Stimulated activated CD8-positive, alpha-beta memory T cell treated with anti-CD3 and anti-CD28 coated beads, Interleukin-12 subunit alpha, Interleukin-12 subunit beta, amount 100 ng/mL, for 24 hours (primary cell): ENCODE measurements around the gene RASL10B.

Experiments
- DNase-seq: peaks from one replicate; pipeline ENCODE4 v3.0.0-alpha.2; 2020; ENCODE audit errors: extremely low read depth

The RASL10B gene

DNA sequence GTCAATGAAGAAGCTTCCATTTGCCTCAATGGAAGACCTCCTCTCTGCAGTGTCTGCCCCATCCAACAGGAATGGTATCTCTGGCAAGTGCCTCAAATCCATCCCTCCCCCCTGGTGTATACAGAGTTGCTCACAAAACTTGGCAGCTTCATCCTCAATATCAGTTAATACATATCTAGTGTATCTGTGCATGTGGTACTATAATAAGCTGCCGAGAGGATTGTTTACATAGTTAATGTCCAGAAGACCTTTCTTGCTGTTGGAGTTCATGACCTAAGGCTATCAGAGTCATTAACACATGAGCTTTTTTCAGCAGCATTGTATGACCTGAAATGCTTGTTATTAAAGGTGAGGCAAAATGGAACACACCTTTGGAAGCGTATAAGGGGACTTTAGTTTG, 14.0 kb upstream of the RASL10B start:
- DNase-seq, result no peak

DNA sequence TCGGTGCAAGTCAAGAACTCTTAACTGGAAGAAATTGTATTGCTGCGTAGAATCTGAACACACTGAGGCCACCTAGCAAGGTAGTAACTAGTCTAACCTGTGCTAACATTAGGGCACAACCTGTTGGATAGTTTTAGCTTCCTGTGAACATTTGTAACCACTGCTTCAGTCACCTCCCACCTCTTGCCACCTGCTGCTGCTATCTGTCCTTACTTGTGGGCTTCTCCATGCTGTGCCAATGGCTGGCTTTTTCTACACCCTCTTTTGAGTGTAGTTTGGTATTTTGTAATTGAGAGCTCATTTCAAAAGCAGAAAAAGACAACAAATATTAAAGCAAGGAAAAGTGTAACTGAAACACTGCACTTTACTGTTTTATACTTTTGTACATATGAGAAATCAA, 7.7 kb upstream of the RASL10B start:
- DNase-seq, result no peak

DNA sequence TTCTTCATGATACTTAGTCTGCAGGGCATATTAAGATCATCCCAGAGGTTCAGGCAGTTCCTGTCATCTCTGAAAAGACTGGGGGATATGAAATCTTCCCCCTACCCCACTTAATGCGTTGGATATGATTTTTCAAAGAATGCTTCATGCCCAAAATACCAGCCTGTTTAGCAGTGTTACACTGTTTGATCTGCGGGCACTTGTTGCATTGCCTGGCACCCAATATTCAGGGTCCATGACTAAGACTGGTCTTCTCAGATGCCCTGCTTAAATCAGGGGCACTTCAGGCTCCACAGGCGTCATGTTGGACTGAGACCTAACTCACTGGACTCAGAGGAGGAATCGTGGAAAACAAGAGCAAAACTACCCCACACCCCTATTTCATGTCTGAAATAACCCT, 6.4 kb upstream of the RASL10B start:
- no peak for DNase-seq

DNA sequence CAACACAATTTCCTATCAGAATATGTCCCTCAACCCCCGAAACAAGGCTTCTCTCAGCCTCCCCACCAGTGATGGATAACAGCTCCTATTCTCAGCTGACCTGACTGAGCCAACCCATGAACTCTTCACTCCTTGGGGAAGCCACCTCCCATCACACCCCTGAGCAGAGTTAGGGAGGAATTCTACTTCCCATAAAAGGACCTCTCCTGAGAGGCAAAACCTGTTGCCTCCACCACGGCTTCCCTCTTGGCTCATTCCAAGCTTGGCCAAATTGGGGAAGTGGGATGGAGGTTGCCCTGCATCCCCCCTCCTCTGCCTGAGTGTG, 5.7 kb upstream of the RASL10B start:
- DNase-seq, result no peak

DNA sequence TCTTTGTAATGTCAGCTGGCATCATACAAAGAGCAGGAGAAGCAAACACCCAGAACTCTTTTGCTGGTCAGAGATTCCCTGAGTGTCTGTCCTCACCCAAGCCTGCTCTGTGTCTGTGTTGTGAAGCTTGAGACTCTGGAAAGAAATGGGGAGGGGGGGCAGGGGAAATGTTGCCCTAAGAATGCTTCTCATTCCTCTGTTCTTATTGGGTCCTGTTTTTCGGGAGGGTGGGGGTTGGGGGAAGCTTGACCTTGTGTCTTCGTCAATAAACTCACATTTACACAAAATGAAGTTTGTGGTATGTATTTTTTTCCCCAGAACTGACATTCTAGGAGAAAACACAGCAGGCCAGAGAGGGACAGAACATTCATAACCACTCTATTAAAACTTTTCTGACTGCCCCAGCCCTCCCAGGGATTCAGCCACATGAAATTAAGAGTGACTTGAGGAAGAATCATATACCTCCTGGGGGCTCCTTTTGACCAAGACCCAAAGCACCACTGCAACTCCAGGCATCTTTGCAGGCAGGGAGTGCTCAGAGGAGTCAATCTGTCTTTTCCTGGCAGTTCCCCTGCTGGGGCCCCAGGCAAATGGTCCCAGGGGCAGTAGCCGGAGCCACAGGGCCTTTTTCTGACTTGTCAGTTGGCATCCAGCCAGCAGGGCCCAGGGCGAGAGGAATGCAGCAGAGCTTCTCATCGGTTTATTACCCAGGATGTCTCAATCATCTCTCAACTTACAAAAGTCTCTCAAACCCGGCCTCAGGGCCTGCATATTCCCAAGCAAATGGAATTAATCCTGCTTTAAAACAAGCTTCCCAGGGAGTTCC, 5.1 kb upstream of the RASL10B start:
- no peak for DNase-seq

DNA sequence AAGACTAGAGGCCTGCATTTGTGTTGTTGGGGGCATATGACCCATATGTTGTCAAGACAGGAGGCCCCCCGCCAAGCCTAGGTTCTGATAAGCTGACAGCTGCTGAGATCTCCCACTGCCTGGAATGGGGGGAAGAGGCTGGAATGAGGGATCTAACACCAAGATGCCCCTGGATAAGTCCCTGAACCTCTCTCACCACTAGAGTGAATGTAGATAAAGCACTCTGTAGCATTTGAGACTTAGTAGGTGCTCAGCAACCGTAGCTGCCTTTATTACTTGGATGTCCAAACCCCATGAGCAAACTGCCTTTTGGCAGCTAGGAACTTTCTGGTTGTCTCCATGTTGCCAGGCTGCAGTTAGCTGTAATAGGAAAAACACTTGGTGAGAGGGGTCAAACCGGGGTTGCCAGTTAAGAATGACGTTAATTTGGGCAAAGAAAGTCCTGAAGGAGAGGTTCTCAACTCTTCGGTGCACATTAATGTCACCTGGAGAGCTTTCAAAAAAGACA, 4.4 kb upstream of the RASL10B start:
- no peak for DNase-seq

DNA sequence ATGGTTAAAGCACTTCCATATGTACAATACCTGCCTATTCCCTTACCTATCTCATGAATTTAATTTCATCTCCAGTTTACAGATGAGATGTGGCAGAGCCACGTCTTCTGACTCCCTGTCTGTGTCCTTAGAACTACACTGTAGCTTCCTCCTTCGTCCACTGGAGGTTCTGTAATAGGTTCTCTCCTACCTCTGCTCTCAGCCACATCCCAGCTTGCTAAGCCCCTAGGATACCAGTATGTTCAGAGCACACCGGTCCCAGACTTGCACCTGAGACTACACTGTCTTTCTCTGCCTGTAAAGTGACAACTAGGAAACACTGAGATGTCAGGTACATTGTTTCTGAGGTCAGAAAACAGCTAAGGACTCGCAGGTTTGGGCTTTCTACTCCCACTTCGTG, 3.8 kb upstream of the RASL10B start:
- DNase-seq, result no peak

DNA sequence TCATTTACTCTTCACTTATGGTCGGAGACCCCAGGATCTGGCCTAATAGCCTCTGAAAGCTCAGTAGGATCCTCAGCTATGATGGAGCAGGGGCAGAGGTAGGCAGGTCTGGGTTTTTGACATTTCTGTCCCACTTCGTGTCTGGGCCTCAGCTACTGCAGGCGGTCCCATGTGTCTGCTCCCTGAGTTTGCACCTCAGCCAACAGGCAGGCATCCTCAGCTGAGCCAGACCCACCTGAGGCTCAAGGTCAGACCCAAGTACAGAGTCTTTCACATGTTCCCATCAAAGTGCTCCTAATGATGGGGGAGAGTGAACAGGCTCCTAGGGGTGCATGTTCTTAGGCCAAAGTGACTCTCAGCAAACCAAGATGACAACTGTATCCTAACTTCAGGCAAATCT, 2.9 kb upstream of the RASL10B start:
- DNase-seq, result no peak

DNA sequence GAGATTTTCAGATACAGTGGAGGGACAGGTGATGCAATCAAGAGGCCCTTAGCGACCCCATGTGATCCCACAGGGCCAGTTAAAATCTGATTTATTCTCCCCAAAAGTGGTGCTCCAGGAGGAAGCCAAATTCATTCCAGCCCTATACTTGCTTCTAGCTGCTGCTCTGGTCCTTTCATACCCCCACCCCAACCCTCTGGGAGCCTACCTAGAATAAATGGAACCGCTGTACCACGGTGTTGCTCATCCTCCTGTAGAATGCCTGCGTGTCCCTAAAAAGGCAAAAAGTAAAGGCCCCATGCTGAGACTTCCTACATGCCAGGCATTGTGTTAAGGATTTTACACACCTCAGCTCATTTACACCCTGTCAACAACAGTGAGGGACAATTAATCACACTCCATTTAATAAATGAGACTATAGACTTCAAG, 2.0 kb upstream of the RASL10B start:
- no peak for DNase-seq

DNA sequence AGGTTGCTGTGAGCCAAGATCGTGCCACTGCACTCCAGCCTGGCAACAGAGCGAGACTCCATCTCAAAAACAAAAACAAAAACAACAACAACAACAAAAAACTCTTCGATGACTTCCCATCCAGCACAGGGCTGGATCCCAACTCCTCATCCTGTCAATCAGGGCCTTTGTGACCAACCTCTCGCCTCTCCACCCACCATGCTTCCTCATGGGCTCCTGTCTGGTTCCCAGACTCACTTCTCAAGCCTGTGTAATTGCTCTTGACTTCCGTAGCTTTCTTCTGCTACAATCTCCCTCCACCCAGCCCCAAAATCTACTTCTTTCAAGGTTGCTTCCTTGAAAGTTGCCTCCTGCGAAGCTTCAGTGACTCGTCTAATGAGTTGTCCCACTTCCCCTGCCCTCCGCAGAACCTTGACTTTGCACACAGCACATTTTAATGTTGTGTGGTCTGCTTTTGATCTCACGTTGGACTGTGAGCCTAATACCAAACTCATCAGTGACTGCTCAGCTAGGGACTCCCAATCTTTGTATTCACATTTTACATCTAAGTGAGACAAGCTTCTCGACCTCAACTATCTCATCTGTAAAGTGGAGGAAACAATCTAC, 936 bp upstream of the RASL10B start:
- DNase-seq, result no peak

DNA sequence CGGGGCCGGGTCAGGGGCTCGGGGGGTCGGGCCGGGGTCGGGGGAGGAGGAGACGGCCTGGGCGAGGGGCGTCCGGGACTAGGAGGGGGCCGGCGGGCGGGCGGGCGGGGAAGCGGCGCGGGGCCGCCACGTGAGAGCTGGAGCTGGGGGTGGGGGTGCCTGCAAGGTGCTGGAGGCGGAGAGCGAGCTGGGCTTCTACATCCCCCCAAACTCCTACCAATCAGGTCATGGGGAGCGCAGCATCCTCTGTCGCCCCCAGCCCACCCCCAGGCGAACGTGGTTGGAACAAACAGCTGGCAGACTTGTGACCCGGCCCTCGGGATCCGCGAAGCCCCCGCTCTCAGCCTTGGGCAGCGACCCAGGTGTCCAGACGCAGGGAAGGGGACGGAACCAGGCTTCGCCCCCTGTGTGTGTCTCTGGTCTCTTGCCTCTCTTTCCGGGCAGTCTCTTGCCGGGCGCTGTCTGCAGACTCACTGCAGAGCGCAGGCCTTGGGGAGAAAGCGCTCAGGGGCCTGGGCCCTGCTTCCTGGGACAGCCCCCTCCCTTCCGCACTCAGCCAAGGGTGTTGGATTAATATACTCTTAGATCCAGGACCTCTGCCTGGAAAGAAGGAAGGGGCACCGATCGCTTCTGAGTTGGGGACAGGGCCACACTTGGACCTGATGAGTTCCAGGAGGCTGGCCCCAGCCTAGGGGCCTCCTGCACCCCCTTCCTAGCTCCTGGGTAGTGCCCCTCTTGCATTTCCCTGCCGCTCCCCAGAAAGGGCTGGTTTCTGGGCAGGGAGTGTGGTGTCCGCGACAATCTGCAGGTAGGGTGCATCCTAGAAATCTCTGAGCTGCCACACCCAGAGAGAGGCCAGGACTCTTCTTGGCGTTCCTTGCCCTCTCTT, 722 bp downstream of the RASL10B start:
- no peak for DNase-seq

DNA sequence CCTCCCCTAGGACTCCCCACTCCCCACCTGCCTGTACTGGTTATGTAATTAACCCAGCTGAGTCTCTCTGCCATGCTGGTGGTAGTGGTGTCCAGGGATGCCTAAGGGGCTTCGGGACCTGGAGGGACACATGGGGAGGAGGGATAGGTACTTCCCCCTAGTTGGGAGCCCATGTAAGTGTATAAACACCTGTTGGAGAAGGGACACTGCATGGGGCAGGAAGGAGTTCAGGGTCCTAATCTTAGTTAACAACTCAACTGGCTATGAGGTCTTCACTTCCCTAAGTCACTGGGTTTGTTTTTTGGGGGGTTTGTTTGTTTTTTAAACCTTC, 1.3 kb downstream of the RASL10B start:
- DNase-seq, result no peak

DNA sequence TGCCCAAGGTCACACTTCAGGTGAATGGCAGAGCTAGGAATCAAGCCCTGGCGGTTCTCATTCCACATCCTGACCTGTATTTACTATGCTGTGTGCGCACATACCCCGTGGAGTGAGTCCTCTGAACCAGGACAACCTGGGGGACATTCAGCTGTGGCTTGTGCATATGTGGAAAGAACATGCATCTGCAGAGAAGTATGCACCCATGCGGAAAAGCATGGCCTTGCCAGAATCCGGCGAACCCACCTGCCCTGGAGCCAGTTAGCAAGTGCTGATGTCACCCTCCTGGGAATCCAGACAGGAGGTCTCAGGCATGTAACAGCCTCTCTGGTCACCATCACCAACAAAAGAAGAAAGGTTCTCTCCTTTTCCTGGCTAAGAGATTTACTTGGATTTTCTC, 1.9 kb downstream of the RASL10B start:
- DNase-seq, result no peak

DNA sequence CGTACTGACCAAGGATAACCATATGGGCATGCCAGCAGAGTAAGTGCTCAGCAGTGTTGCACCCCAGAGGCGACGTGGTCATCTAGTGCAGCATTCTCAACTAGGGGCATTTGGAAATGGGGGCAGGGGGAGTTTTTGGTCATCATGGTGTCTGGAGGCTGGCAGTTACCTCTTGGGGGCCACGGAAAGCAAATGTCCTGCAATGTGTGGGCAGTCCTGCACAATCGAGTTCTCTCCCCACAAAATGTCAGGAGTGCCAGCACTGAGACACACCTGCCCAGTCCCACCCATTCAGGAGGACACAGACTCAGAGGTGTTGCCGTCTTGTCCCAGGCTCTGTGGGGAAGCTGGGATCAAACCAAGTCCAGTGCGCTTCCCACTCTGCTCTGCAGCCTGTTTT, 3.0 kb downstream of the RASL10B start:
- no peak for DNase-seq

DNA sequence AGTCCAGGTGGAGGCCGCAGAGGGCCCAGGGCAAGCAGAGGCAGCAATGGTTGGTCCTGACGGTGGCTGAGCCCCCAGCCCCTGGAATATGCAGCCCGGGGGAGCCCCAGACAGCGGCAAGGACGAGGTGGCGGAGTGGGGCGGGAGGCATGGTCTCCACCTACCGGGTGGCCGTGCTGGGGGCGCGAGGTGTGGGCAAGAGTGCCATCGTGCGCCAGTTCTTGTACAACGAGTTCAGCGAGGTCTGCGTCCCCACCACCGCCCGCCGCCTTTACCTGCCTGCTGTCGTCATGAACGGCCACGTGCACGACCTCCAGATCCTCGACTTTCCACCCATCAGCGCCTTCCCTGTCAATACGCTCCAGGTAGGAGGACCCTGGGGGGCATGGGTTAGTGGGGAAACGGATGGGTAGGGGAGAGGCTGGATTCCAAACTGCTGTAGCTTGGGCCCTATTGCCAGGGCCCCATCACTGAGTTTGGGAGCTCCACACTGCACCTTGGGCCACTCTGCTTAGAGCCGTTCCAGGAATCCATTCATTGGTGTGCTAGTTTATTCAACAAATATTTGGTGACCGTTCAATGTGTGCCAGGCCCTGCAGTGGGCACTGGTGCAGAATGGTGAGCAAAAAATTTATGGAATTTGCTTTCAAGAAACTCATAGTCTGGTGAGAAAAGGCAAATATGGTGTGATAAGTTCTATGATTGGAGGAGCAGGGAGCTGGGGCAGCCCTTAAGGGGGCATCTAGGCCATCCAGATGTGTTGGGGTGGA, 3.8 kb downstream of the RASL10B start:
- DNase-seq, result no peak

DNA sequence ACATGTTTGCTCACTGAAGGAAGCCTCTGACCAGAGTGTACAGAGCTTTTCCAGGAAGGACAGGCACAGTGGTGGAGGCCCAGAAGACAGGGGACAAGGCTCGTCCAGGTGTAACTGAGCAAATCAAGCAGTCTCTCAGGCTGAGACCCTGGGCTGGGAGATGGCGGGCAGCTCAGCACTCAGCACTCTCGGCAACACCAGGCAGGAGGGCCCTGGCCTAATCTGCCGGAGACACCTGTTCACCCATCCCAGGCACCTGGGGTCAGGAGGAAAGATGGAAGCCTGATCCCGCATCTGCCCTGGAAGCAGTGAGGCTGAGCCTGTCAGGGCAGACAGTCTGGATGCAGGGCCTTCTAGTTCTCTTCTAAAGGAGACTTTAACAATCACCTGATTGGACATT, 4.8 kb downstream of the RASL10B start:
- DNase-seq, result no peak

DNA sequence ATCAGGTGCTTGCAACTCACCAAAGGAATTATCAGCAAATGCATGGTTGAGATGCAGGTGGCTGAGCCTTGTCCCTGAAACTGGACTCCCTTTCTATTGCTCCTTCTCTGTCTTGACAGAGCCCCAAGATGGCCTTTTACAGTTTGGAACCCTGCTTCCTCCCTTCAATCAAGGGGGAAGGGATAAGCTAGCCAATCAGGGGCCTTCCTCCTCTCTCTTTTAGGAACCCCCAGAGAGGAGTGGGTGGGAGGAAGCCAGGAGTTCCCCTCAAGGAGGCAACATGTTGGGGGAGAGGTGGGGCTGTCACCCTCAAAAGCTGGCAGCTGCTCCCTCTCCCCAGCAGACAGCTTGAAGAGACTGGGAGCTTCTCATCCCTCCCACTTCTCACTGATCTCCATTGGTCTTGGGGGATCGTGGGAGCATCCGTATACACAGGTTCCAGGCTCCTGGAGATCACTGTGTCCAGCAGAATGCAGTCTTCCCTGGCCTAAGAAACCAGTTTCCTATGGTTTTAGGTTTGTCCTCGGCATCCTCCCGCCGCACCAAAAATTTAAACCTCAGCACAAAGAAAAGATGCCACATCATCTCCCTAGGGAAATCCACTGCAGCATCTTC, 7.2 kb downstream of the RASL10B start:
- DNase-seq, result no peak

DNA sequence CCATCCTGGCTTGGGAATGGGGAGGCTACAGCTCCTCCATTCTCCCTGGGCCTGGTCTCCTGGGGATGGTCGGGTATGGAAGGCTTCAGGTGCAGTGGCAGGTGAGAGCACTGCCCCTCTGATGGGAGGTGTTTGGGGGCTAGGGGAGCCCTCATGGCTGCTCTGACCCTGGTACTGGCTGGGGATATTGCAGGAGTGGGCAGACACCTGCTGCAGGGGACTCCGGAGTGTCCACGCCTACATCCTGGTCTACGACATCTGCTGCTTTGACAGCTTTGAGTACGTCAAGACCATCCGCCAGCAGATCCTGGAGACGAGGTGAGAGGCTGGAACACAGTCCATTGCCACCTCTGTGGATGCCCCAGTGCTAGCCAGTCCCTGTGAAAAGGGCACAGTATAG, 8.8 kb downstream of the RASL10B start:
- no peak for DNase-seq

DNA sequence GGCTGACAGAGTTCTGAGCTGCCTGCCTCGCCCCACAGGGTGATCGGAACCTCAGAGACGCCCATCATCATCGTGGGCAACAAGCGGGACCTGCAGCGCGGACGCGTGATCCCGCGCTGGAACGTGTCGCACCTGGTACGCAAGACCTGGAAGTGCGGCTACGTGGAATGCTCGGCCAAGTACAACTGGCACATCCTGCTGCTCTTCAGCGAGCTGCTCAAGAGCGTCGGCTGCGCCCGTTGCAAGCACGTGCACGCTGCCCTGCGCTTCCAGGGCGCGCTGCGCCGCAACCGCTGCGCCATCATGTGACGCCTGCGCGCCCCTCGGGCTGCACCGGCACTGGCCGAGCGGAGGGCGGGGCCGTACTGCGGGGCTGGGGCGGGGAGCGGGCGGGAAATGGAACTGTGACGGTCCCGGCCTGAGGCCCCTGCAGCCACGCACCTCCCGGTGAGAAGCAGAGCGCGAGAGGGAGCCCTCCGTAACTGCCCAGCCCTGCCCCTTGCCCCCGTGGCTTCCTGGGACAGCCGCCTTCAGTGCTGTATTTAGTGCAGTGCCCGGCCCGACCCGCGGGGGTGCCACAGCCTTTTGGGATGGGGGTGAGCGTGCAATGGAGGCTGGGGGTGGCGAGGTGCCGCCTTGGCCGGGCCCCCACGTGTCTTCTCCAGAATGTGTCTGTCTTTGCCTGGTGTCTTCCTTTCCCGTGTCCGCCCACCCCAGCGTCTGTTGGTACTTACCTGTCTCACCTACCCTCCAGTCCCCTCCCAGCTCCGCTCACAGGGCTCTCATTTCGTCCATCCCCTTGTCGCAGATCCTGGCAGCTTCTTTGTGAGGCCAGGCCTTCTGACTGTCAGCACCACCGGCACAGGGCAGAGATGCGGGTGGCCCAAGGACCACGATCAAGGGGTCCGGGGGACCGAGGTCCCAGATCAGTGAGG, 9.8 kb downstream of the RASL10B start:
- no peak for DNase-seq

DNA sequence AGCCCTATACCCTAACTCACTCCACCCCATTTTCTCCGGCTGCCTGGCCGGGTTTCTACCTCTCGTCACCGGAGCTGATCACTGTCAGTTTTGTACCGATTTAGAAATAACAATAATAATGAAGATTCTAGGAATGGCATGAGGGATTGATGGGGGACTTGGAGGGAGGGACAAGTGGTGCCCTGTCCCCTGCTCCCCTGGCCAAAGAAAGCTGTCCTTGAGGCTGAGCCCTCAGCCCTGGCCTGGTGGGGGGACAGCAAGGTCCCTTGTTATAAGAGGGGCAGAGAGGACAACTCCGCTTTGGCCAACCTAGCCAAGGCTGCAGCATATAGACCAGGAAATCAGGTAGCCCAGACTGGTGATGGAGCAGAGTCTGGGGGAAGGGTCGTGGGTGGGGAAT, 11.1 kb downstream of the RASL10B start:
- no peak for DNase-seq
